Gastrocnemius medialis (tissue), 4 donors: ENCODE measurements around the gene PSD4. TPM values are rescaled to one million over a fixed set of nuclear protein-coding genes. Genes with fewer than 3 reads are reported as not detected.

Experiments
- ATAC-seq, 2 donors: fragments of 150-250 bp; one replicate each; pipeline ENCODE4 v1.9.1; 2016
- DNase-seq, 2 donors: peaks; one replicate each; pipeline ENCODE4 v3.0.0-alpha.2; 2019
- H3K27ac ChIP-seq, 4 donors: fragments of 200-600 bp; sonication (generic); 1 replicate in 1 of 4; 2 replicates in 3 of 4; pipeline ENCODE4 v1.5.1; 2016 to 2018; ENCODE audit warnings: mild to moderate bottlenecking in 2 of 4, moderate library complexity in 1 of 4
- H3K27me3 ChIP-seq, 3 donors: fragments of 200-600 bp; sonication (generic) in 2 of 3; 1 replicate in 1 of 3; 2 replicates in 2 of 3; pipeline versions ENCODE4 v1.5.1 to v1.6.0; 2016 to 2019; ENCODE audit warnings: mild to moderate bottlenecking in 1 of 3, moderate library complexity in 1 of 3
- H3K36me3 ChIP-seq, 2 donors: fragments of 200-600 bp; sonication (generic) in 1 of 2; one replicate each; pipeline ENCODE4 v1.5.1; 2017 to 2018
- H3K4me1 ChIP-seq, 2 donors: fragments of 200-600 bp; sonication (generic) in 1 of 2; one replicate each; pipeline ENCODE4 v1.5.1; 2016 to 2017; ENCODE audit warnings: mild to moderate bottlenecking in 2 of 2
- H3K4me3 ChIP-seq, 4 donors: fragments of 200-600 bp; sonication (generic) in 3 of 4; 1 replicate in 1 of 4; 2 replicates in 3 of 4; pipeline ENCODE4 v1.5.1; 2016 to 2019; ENCODE audit warnings: mild to moderate bottlenecking in 2 of 4
- H3K9me3 ChIP-seq, 3 donors: fragments of 200-600 bp; sonication (generic) in 2 of 3; 1 replicate in 1 of 3; 2 replicates in 2 of 3; pipeline ENCODE4 v1.5.1; 2016 to 2019
- CTCF ChIP-seq, 5 experiments: fragments of 450-650 bp in 3 of 5; fragments of 200-600 bp in 2 of 5; sonication (generic) in 2 of 5; IDR thresholded peaks in 4 of 5; conservative IDR thresholded peaks in 1 of 5; 1 replicate in 4 of 5; 2 replicates in 1 of 5; pipeline ENCODE4 v1.5.1; 2016 to 2019; ENCODE audit warnings: antibody characterized with exemption in 5 of 5, mild to moderate bottlenecking in 3 of 5, moderate library complexity in 3 of 5
- POLR2A ChIP-seq, 2 donors: fragments of 450-650 bp; IDR thresholded peaks; one replicate each; pipeline ENCODE4 v1.6.1; 2017; ENCODE audit warnings: antibody characterized with exemption in 2 of 2, mild to moderate bottlenecking in 2 of 2, moderate library complexity in 2 of 2
- in situ Hi-C, 4 donors: fragments of 200-750 bp; cut with MboI; loops; one replicate each; pipeline versions ENCODE4 v1.15.0 to v1.8.0; 2017; ENCODE audit warnings: low sequenced_read_pairs in 4 of 4
- intact Hi-C: fragments of 100-400 bp; cut with DNase I; formaldehyde crosslinking; loops from one replicate; pipeline ENCODE4 v1.15.1; 2023; ENCODE audit warnings: low total_unique reads
- total RNA-seq, 4 donors: library from RNA; depleted of rRNA; stranded (reverse); fragments of >200 nt; gene quantifications; one replicate each; pipeline versions ENCODE4 v1.1.0 to v1.2.3, GENCODE V29; 2016

Gene PSD4
- total RNA-seq, 4 donors from 2014 or later = 0.32 to 1.3 (median 1.2) TPM

- TF ChIP-seq CTCF (IDR thresholded peaks at IDR 0.05 in 4 of 5, conservative IDR thresholded peaks at IDR 0.05 in 1 of 5) (no peak), POLR2A (IDR thresholded peaks at IDR 0.05) (no peak)
- intact Hi-C loops = no loop called here
- H3K4me1 ChIP-seq = no peaks in the 10 kb centered on the region
These were observed 12.6 kb downstream of the PSD4 start for GRCh38 chr2:113186433-113186796.

GRCh38 chr2:113187771-113188170 is 14.0 kb downstream of the PSD4 start:
- Histone ChIP-seq H3K27ac (no peak overlapping the region), H3K4me1 (no peaks in the 10 kb centered on the region), H3K4me3 (no peak overlapping the region), H3K27me3 (no peaks in the 10 kb centered on the region), H3K9me3 (no peaks in the 10 kb centered on the region), H3K36me3 (no peaks in the 10 kb centered on the region)
- intact Hi-C loops (no loop called here), in situ Hi-C loops (no loop called here)
- TF ChIP-seq CTCF (IDR thresholded peaks at IDR 0.05 in 4 of 5, conservative IDR thresholded peaks at IDR 0.05 in 1 of 5) = no peak
- TF ChIP-seq POLR2A (IDR thresholded peaks at IDR 0.05) = no peak
- DNase-seq = no peak
- ATAC-seq = no peak

More at GRCh38 chr2:113186433-113186796, 12.6 kb downstream of the PSD4 start:
- DNase-seq (no peak), ATAC-seq (no peak)
- no peaks in the 10 kb centered on the region for H3K36me3 ChIP-seq
- no peak overlapping the region for H3K27ac ChIP-seq
- H3K4me3 ChIP-seq = no peak overlapping the region
- no peaks in the 10 kb centered on the region for H3K27me3 ChIP-seq
- in situ Hi-C loops = no loop called here
- no peaks in the 10 kb centered on the region for H3K9me3 ChIP-seq

- intact Hi-C loops (no loop called here), in situ Hi-C loops (no loop called here)
- DNase-seq = no peak
- no peak overlapping the region for H3K27ac ChIP-seq
- H3K4me3 ChIP-seq = no peak overlapping the region
- ATAC-seq = no peak
- no peak for TF ChIP-seq POLR2A (IDR thresholded peaks at IDR 0.05)
- TF ChIP-seq CTCF (IDR thresholded peaks at IDR 0.05 in 4 of 5, conservative IDR thresholded peaks at IDR 0.05 in 1 of 5) = no peak
- H3K27me3 ChIP-seq = no peaks in the 10 kb centered on the region
- H3K36me3 ChIP-seq = no peaks in the 10 kb centered on the region
- H3K9me3 ChIP-seq = no peaks in the 10 kb centered on the region
- H3K4me1 ChIP-seq = no peaks in the 10 kb centered on the region
These were observed 17.1 kb downstream of the PSD4 start for GRCh38 chr2:113190871-113191270.

GRCh38 chr2:113192459-113193100 is 18.8 kb downstream of the PSD4 start:
- in situ Hi-C loops = no loop called here
- H3K27me3 ChIP-seq = no peaks in the 10 kb centered on the region
- intact Hi-C loops = no loop called here
- no peak for TF ChIP-seq CTCF (IDR thresholded peaks at IDR 0.05 in 4 of 5, conservative IDR thresholded peaks at IDR 0.05 in 1 of 5)
- TF ChIP-seq POLR2A (IDR thresholded peaks at IDR 0.05) = no peak
- H3K27ac ChIP-seq = no peak overlapping the region
- ATAC-seq (no peak), DNase-seq (no peak)
- H3K4me1 ChIP-seq = no peaks in the 10 kb centered on the region
- no peaks in the 10 kb centered on the region for H3K36me3 ChIP-seq
- H3K4me3 ChIP-seq = no peak overlapping the region
- H3K9me3 ChIP-seq = no peaks in the 10 kb centered on the region
